Measurements from ENCODE around the gene FAIM2. TPM values are rescaled to one million over a fixed set of nuclear protein-coding genes. Genes with fewer than 3 reads are reported as not detected.

The FAIM2 gene
- total RNA-seq, 1 experiment from 2014 or later, result 49.8 TPM

DNA sequence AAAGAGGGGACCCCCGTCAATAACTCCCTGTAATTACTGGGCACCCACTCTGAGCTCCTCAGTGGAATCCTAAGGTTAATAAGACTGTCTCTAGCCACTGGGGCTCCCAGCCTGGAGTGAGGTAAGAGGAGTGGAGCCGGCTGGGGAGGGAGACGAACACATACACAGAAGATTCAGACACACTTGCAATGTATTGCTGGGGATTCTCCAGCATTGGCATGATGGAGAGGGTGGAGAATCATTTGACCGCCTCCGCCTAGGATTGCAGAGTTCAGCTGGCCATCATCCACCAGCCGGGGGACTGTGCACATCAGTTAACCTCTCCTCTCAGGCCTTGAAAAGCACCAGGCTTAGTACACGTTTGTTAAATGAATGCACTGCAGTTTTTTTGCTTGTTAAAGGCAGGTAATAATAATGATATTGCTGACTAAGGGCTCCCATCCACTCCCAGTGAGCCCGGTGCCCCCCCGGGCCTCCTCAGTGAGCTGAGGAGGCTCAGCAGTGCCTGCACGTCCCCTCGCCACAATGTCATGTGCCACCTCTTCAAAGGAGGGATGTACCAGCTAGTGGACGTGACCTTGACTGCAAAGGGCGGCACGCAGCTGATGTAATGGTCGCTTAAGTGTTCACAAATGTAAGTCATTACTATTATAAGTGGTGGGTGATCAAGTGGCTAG is 20.3 kb upstream of the FAIM2 start:
- Histone ChIP-seq H3K4me2 (ENCODE audit: low read depth, low read length, poor library complexity, severe bottlenecking) (no peak overlapping the region), H3K9me3 (ENCODE audit: low read length) (no peaks in the 10 kb centered on the region), H2AFZ (ENCODE audit: low read length) (no peak overlapping the region), H3K4me3 (ENCODE audit: low read length) (no peak overlapping the region), H4K20me1 (ENCODE audit: insufficient read depth, low read depth, low read length) (no peaks in the 10 kb centered on the region), H3K9me2 (replicated peaks; ENCODE audit: insufficient read depth, low read length) (no peaks in the 10 kb centered on the region), H3K27me3 (ENCODE audit: low read length) (no peaks in the 10 kb centered on the region), H3K9ac (ENCODE audit: low read length) (no peak overlapping the region), H3K79me2 (ENCODE audit: low read length) (no peaks in the 10 kb centered on the region), H3K36me3 (ENCODE audit: insufficient read depth, low read length) (no peaks in the 10 kb centered on the region), H3K4me1 (ENCODE audit: low read length) (no peaks in the 10 kb centered on the region), H3K27ac (ENCODE audit: low read length) (no peak overlapping the region)
- DNase-seq, result no peak

DNA sequence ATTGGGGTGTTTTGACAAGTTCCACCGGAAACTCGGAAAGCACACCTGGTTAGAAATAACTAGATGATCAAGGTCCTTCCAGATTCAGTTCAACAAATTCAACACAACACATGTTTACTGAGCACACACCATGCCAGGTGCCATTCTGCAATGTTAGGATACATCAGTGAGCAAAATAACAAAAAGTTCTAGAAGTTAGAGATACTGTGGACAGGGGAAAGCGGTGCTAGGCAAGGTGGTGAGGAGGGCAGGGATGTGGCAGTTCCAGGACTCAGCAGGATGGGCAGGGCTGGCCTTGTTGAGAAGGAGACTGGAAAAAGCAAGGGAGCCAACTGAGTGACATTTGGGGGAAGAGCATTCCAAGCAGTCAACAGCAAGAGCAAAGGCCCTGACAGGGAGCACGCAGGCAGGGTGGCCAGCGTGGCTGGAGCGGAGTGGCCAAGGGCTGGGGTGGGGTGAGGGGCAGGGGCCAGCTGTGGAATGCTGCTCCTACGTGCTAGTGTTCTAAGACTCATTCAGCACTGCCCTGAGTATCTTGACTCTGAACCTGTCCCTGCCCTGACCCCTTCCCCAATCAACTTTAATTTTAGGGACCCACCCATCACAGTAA is 19.4 kb upstream of the FAIM2 start:
- Histone ChIP-seq H3K9me3 (ENCODE audit: low read length) (no peaks in the 10 kb centered on the region), H3K4me2 (ENCODE audit: low read depth, low read length, poor library complexity, severe bottlenecking) (no peak overlapping the region), H4K20me1 (ENCODE audit: insufficient read depth, low read depth, low read length) (no peaks in the 10 kb centered on the region), H3K9me2 (replicated peaks; ENCODE audit: insufficient read depth, low read length) (no peaks in the 10 kb centered on the region), H3K9ac (ENCODE audit: low read length) (no peak overlapping the region), H3K27me3 (ENCODE audit: low read length) (no peaks in the 10 kb centered on the region), H3K4me3 (ENCODE audit: low read length) (no peak overlapping the region), H3K79me2 (ENCODE audit: low read length) (no peaks in the 10 kb centered on the region), H3K4me1 (ENCODE audit: low read length) (no peaks in the 10 kb centered on the region), H3K27ac (ENCODE audit: low read length) (no peak overlapping the region), H2AFZ (ENCODE audit: low read length) (no peak overlapping the region), H3K36me3 (ENCODE audit: insufficient read depth, low read length) (no peaks in the 10 kb centered on the region)
- no peak for DNase-seq

DNA sequence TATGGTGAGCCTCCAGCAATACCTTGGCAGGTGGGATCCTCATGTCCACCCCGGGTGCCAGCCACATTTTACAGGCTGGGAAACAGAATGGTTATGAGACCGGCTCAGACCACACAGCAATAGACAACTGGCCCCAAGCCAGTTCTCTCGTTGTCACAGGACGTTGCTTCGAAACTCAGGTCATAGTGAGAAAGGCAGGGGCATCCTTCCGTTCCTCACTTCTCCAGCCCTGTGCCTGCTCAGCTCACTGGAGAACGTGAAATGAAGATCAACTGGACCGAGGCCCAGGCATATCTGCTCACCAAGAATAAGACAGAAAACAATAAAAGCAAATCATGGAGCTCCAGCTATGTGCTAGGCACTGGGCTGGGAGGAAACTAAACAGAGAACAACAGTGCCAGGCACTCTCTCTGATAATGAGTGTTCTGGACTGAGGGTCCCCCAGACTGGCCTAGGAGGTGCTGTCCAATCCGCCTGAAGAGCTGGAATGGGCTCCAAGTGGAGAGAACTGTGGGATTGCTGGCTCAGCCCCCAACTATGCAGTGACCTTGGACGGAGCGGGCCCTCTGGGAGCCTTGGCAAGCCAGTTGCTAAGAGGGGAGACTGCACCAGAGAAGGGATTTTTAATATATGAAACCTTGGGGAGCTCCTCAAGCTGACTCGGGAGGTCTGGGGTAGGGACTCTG is 18.8 kb upstream of the FAIM2 start:
- Histone ChIP-seq H2AFZ (ENCODE audit: low read length) (no peak overlapping the region), H4K20me1 (ENCODE audit: insufficient read depth, low read depth, low read length) (no peaks in the 10 kb centered on the region), H3K27ac (ENCODE audit: low read length) (no peak overlapping the region), H3K27me3 (ENCODE audit: low read length) (no peaks in the 10 kb centered on the region), H3K9me3 (ENCODE audit: low read length) (no peaks in the 10 kb centered on the region), H3K9me2 (replicated peaks; ENCODE audit: insufficient read depth, low read length) (no peaks in the 10 kb centered on the region), H3K4me1 (ENCODE audit: low read length) (no peaks in the 10 kb centered on the region), H3K79me2 (ENCODE audit: low read length) (no peaks in the 10 kb centered on the region), H3K4me2 (ENCODE audit: low read depth, low read length, poor library complexity, severe bottlenecking) (no peak overlapping the region), H3K36me3 (ENCODE audit: insufficient read depth, low read length) (no peaks in the 10 kb centered on the region), H3K4me3 (ENCODE audit: low read length) (no peak overlapping the region), H3K9ac (ENCODE audit: low read length) (no peak overlapping the region)
- no peak for DNase-seq

DNA sequence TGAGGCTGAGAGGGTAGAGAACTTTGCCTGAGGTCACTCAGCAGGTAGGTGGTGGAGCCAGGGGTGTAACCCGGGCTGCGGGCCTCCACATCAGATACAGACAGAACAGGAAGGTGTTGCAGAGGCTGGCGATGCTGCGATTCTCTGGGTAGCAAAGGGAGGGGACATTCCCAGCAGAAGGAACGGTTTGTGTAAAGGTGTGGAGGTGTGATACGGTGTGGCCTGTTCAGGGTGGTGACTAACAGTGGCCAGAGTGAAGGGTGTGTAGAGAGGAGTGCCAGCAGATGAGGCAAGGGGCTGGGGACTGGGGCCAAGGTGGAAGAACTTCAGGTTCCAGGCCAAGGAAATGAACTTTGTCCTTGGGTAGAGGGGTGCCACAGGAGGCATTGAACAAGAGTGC is 18.2 kb upstream of the FAIM2 start:
- Histone ChIP-seq H3K9ac (ENCODE audit: low read length) (no peak overlapping the region), H3K27me3 (ENCODE audit: low read length) (no peaks in the 10 kb centered on the region), H3K79me2 (ENCODE audit: low read length) (no peaks in the 10 kb centered on the region), H3K9me2 (replicated peaks; ENCODE audit: insufficient read depth, low read length) (no peaks in the 10 kb centered on the region), H3K4me1 (ENCODE audit: low read length) (peaks cover 5% of the 10 kb centered on the region), H2AFZ (ENCODE audit: low read length) (no peak overlapping the region), H4K20me1 (ENCODE audit: insufficient read depth, low read depth, low read length) (no peaks in the 10 kb centered on the region), H3K4me2 (ENCODE audit: low read depth, low read length, poor library complexity, severe bottlenecking) (no peak overlapping the region), H3K4me3 (ENCODE audit: low read length) (no peak overlapping the region), H3K36me3 (ENCODE audit: insufficient read depth, low read length) (no peaks in the 10 kb centered on the region), H3K9me3 (ENCODE audit: low read length) (no peaks in the 10 kb centered on the region), H3K27ac (ENCODE audit: low read length) (no peak overlapping the region)
- no peak for DNase-seq

DNA sequence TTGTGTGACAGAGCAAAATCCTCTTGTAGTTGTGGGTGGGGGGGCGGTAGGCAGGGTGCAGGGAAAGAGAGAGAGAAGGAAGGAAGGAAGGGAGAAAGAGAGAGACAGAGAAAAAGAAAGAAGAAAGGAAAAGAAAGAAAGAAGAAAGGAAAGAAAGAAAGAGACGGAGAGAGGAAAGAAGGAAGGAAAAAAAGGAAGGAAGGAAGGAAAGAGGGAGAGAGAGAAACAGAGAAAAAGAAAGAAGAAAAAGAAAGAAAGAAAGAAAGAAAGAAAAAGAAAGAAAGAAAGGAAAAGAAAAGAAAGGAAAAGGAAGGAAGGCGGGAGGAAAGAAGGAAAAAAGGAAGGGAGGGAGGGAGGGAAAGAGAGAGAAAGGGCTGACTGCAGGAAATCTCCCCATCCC is 17.6 kb upstream of the FAIM2 start:
- Histone ChIP-seq H3K4me1 (ENCODE audit: low read length) (peaks cover 6% of the 10 kb centered on the region), H2AFZ (ENCODE audit: low read length) (no peak overlapping the region), H3K36me3 (ENCODE audit: insufficient read depth, low read length) (no peaks in the 10 kb centered on the region), H3K4me3 (ENCODE audit: low read length) (no peak overlapping the region), H4K20me1 (ENCODE audit: insufficient read depth, low read depth, low read length) (no peaks in the 10 kb centered on the region), H3K9me3 (ENCODE audit: low read length) (no peaks in the 10 kb centered on the region), H3K9ac (ENCODE audit: low read length) (no peak overlapping the region), H3K4me2 (ENCODE audit: low read depth, low read length, poor library complexity, severe bottlenecking) (no peak overlapping the region), H3K27ac (ENCODE audit: low read length) (no peak overlapping the region), H3K79me2 (ENCODE audit: low read length) (no peaks in the 10 kb centered on the region), H3K9me2 (replicated peaks; ENCODE audit: insufficient read depth, low read length) (no peaks in the 10 kb centered on the region), H3K27me3 (ENCODE audit: low read length) (no peaks in the 10 kb centered on the region)
- DNase-seq, result no peak

DNA sequence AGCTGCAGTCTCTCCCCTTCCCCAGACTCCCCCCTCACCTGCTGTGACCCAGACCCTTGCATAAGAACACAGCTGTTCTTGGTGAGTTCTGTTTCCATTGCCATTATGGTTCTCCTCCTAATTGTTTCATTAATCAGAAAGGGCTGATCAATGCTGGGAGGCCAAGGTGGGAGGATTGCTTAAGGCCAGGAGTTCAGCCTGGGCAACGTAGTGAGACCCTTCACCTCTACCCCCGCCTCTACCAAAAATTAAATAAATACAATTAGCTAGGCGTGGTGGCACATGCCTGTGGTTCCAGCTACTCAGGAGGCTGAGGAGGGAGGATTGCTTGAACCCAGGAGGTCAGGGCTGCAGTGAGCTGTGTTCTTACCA is 17.2 kb upstream of the FAIM2 start:
- Histone ChIP-seq H3K79me2 (ENCODE audit: low read length) (no peaks in the 10 kb centered on the region), H3K27ac (ENCODE audit: low read length) (no peak overlapping the region), H3K4me1 (ENCODE audit: low read length) (peaks cover 10% of the 10 kb centered on the region), H3K4me2 (ENCODE audit: low read depth, low read length, poor library complexity, severe bottlenecking) (no peak overlapping the region), H3K9me3 (ENCODE audit: low read length) (no peaks in the 10 kb centered on the region), H3K9ac (ENCODE audit: low read length) (no peak overlapping the region), H3K36me3 (ENCODE audit: insufficient read depth, low read length) (no peaks in the 10 kb centered on the region), H3K27me3 (ENCODE audit: low read length) (no peaks in the 10 kb centered on the region), H4K20me1 (ENCODE audit: insufficient read depth, low read depth, low read length) (no peaks in the 10 kb centered on the region), H2AFZ (ENCODE audit: low read length) (no peak overlapping the region), H3K4me3 (ENCODE audit: low read length) (no peak overlapping the region), H3K9me2 (replicated peaks; ENCODE audit: insufficient read depth, low read length) (no peaks in the 10 kb centered on the region)
- no peak for DNase-seq

DNA sequence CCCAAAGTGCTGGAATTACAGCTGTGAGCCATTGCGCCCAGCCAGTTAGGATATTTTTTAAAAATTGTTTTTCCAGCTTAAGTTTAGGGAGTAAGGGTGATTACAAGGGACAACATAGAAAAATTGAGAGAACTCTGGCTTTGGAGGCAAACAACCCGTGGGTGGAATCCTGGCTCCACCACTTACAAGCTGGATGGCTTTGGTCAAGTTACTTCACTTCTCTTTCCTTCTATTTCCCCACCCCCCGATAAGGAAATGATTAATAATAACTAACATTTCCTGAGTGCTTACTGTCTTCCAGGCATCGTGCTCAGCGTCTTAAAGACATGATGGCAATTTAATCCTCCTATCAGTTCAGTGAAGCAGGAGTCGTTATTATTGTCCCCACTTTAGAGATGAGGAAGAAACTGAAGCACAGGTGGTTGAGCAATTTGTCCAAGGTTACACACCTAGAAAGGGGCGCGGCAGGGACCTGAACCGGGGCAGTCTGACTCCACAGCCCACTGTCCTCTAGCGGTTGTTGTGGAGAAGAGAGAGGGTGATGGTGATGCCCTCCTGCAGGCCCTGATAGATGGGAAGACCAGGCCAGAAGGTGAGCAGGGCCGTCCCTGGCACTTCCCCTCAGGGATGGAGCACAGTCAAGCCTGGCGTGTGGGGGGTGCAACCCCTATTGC is 16.7 kb upstream of the FAIM2 start:
- Histone ChIP-seq H3K4me2 (ENCODE audit: low read depth, low read length, poor library complexity, severe bottlenecking) (no peak overlapping the region), H2AFZ (ENCODE audit: low read length) (no peak overlapping the region), H3K4me3 (ENCODE audit: low read length) (no peak overlapping the region), H3K36me3 (ENCODE audit: insufficient read depth, low read length) (no peaks in the 10 kb centered on the region), H3K9me3 (ENCODE audit: low read length) (no peaks in the 10 kb centered on the region), H3K9me2 (replicated peaks; ENCODE audit: insufficient read depth, low read length) (no peaks in the 10 kb centered on the region), H3K4me1 (ENCODE audit: low read length) (peaks cover 15% of the 10 kb centered on the region), H3K27me3 (ENCODE audit: low read length) (no peaks in the 10 kb centered on the region), H3K79me2 (ENCODE audit: low read length) (no peaks in the 10 kb centered on the region), H4K20me1 (ENCODE audit: insufficient read depth, low read depth, low read length) (no peaks in the 10 kb centered on the region), H3K27ac (ENCODE audit: low read length) (no peak overlapping the region), H3K9ac (ENCODE audit: low read length) (no peak overlapping the region)
- no peak for DNase-seq

DNA sequence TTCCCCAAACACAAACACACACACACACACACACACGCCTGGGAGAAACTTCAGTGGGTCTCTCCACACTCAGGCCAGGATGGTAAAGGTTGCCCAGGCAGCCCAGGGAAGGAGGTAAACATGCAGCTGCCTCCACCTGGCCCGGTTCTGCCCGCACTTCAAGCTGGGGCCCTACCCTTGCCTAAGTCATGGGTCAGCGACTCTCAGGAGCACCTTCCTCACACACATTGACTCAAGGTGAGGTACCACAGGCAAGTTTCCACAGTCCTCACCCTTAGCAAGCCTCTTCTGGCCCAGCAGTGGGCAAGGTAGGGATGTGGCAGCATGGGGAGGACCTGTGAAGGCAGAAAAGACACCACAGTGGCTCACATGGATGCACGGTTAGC is 14.1 kb upstream of the FAIM2 start:
- no peak overlapping the region for H3K9ac ChIP-seq (ENCODE audit: low read length)
- H3K9me2 ChIP-seq (replicated peaks; ENCODE audit: insufficient read depth, low read length), result no peaks in the 10 kb centered on the region
- H3K36me3 ChIP-seq (ENCODE audit: insufficient read depth, low read length), result no peaks in the 10 kb centered on the region
- H3K4me3 ChIP-seq (ENCODE audit: low read length), result no peak overlapping the region
- H3K9me3 ChIP-seq (ENCODE audit: low read length), result no peaks in the 10 kb centered on the region
- H3K27ac ChIP-seq (ENCODE audit: low read length), result no peak overlapping the region
- H3K4me2 ChIP-seq (ENCODE audit: low read depth, low read length, poor library complexity, severe bottlenecking), result no peak overlapping the region
- peaks cover 24% of the 10 kb centered on the region for H3K4me1 ChIP-seq (ENCODE audit: low read length)
- H3K79me2 ChIP-seq (ENCODE audit: low read length), result no peaks in the 10 kb centered on the region
- no peak for DNase-seq
- H4K20me1 ChIP-seq (ENCODE audit: insufficient read depth, low read depth, low read length), result no peaks in the 10 kb centered on the region
- H3K27me3 ChIP-seq (ENCODE audit: low read length), result no peaks in the 10 kb centered on the region
- H2AFZ ChIP-seq (ENCODE audit: low read length), result no peak overlapping the region
